ENCODE measurements around the gene HEMK1.
A peak's percentile ranks its signal among the peaks of the same experiment; 100 is the strongest.

The HEMK1 gene

DNA sequence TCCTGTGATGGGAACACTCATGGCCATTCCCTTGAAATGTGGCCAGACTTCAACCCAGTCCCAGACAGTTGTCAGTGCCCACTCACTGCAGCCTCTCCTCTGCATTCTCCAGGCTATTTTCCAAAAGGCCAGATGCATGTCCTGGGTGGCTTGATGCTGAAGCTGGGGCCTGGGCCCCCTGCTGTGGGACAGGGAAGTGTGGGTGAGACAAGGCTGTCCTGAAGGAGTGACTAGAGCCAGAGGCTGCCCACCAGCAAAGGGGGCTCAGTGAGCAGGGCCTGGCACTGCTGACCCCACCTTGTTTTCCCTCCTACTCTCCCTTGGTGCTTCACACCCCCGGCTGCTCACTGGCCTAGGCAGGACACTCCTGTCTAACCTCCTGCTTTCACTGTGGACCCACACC, 30.4 kb downstream of the HEMK1 start:
- TF ChIP-seq, protein P1, sequence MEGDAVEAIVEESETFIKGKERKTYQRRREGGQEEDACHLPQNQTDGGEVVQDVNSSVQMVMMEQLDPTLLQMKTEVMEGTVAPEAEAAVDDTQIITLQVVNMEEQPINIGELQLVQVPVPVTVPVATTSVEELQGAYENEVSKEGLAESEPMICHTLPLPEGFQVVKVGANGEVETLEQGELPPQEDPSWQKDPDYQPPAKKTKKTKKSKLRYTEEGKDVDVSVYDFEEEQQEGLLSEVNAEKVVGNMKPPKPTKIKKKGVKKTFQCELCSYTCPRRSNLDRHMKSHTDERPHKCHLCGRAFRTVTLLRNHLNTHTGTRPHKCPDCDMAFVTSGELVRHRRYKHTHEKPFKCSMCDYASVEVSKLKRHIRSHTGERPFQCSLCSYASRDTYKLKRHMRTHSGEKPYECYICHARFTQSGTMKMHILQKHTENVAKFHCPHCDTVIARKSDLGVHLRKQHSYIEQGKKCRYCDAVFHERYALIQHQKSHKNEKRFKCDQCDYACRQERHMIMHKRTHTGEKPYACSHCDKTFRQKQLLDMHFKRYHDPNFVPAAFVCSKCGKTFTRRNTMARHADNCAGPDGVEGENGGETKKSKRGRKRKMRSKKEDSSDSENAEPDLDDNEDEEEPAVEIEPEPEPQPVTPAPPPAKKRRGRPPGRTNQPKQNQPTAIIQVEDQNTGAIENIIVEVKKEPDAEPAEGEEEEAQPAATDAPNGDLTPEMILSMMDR (IDR thresholded peaks at IDR 0.05; ENCODE audit: insufficient read depth, low read depth, low read length, missing control alignments): no peak
- no peak for DNase-seq (ENCODE audit: low read depth)
- no peak overlapping the region for H3K4me3 ChIP-seq (ENCODE audit: low read length)

DNA sequence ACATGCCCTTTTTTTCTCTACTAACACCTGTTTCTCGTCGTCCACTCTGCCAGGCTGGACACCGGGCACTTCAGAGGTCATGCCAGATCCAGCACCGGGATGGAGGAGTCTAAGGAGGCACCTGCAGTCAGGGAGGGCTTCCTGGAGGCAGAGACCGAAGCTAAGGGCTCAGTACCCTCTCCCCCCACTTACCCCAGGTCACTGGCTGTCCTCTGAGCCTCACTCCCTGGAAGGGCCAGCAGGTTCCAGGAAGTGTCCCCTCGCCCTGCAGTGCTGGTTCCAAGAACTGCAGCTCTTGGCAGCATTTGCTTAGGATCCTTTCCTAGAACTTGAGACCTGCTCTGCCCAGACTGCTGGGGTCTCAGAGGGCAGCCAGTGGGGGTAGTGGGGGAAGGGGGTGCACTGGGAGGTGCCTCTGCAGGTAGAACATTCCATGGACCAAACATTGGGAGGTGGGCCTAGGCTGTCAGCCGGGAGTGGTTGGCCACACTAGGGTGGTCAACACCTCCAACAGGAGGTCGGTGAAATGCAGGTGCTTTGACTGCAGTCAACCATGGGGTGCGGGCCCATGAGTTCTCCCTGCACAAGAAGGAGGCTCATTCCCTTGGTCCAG, 30.9 kb downstream of the HEMK1 start:
- TF ChIP-seq, protein P1 (IDR thresholded peaks at IDR 0.05; ENCODE audit: insufficient read depth, low read depth, low read length, missing control alignments): no peak
- H3K4me3 ChIP-seq (ENCODE audit: low read length): no peak overlapping the region
- DNase-seq (ENCODE audit: low read depth): no peak

DNA sequence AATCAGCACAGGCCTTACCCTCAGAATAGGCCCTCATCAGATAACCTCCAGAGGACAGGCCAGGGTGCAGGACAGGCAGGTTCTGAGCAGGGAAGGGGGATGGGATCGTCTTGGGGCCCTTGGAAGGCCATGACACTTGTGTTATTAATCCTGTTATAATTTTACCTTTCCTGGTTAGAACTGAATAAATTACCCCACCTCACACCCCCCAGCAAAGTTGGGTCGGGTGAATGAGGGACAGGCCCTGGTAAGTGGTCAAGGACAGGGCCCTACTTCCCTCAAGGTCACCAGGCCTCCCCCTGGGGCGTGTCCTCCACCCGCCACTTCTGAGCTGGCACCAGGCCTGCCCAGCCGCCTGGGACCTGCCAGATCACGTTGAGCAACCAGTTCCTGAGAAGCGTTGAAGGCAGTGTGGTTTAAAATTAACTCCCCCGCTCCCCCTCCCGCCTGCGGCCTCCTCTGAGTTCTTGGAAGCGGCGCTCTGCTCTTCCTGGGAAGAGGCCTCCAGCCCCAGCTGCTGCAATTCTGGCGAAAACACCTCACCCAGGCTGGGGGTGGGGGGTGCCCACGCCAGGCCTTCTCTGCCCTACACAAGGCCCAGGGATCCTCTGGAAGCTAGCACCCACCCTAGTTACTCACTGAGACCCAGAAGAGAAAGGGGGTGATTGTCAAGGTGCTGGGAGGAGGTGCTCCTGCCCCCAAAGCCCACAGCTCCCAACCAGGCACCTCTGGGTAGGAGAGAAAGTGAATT, 31.7 kb downstream of the HEMK1 start:
- TF ChIP-seq, protein P1 (IDR thresholded peaks at IDR 0.05; ENCODE audit: insufficient read depth, low read depth, low read length, missing control alignments): no peak
- peak; percentile 96 for DNase-seq (ENCODE audit: low read depth)
- H3K4me3 ChIP-seq (ENCODE audit: low read length): no peak overlapping the region

DNA sequence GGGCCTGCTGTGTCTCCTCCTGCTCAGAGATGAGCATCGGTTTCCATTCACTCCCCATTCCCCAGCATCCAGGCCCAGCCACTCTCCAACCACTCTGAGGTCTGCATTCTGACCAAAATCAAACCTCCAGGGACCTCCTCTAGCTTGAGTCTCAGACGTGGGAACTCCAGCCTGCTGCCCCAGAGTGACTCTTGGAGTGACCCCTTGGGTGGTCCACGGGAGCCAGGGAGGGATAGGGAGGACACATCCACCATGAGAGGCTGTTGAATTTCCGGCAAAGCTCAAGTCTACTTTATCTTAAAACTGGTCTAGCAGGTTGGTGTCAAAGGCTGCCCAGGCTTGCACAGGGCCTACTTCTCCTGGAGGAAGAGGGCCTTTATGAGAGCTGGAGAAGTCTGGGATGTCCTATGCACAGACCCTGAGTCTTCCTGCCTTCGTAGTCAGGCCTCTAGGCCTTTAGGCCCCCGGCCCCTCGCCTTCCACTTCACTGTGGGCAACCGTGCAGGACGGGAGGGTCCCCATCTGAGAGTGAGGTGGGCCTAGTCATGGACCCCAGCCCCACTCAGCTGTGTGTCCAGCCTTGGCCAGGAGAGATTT, 33.4 kb downstream of the HEMK1 start:
- H3K4me3 ChIP-seq (ENCODE audit: low read length): peak overlapping the region; percentile 3
- DNase-seq (ENCODE audit: low read depth): peak; percentile 90

DNA sequence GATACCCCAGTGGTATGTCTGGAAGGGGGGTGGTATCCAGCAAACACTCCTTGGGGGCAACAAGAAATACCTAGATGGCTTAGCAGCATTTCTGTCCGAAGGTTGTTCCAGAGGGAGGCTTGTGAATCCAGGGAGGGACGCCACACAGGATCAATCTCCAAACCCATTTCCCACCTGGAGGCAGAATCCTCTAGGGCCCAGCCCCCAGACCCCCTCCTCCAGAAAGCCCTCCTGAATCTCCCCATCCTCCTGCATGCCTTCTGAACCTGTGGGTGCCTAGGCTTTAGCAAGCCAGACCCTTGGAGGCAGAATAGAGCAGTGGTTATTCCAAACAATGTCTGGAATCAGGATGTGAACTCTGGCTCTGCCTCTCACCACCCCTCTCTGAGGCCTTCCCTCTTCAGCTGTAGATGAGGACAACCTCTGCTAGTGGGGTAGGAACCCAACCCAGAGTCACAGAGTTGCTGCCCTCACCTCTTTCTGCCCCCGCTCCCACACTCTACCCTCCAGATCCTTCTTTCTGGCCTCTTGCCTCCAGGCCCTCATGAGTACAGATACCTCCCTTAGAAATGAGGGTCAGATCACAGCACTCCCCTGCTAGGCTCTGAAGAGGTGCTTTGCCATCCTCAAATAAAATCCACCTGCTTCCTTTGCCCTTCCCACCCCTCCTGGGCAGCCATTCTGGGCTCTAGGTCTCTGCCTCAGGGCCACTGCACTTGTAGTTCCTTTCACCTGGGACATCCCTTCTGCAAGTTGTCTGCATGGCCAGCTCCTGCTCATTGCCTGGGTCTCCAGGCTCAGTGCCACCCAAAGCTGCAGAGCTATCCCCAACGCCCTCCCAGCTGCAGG, 34.2 kb downstream of the HEMK1 start:
- TF ChIP-seq, protein P1 (IDR thresholded peaks at IDR 0.05; ENCODE audit: insufficient read depth, low read depth, low read length, missing control alignments): no peak
- DNase-seq (ENCODE audit: low read depth): no peak
- no peak overlapping the region for H3K4me3 ChIP-seq (ENCODE audit: low read length)

More for the DNA sequence above, 33.4 kb downstream of the HEMK1 start:
- TF ChIP-seq, protein P1 (IDR thresholded peaks at IDR 0.05; ENCODE audit: insufficient read depth, low read depth, low read length, missing control alignments): no peak

DNA sequence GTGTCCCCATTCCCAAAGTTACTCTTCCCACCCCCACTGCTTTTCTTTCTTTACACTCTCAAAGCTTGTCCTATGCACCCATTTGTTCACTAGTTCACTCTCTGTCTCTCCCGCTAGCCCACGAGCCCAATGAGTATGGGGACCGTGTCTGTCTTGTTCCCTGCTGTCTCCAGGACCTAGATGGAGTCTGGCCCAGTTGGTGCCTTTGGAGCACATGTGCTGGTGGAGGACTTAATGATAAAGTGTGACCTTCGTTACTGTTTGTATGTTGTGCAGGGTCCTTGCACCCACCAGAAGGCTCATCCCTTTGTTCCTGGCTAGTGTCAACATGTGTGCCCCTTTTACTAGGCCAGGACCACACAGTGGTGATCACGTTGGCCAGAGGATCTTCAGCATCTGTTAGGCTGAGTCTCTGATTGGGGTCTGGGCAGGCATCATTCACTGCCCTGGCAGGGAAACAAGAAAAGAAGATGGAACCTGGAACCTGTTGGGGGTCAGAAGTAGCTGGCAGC, 34.8 kb downstream of the HEMK1 start:
- TF ChIP-seq, protein P1 (IDR thresholded peaks at IDR 0.05; ENCODE audit: insufficient read depth, low read depth, low read length, missing control alignments): no peak
- H3K4me3 ChIP-seq (ENCODE audit: low read length): no peak overlapping the region
- no peak for DNase-seq (ENCODE audit: low read depth)

Measured in epithelial cell of esophagus (primary cell).